T1000 (cell line): ENCODE results near the gene MRGPRX2.

Experiments used
- DNase-seq: peaks from one replicate; lab custom pipeline; 2025; ENCODE audit warnings: mixed read lengths; lab: John Stamatoyannopoulos, UW

Gene MRGPRX2

DNA sequence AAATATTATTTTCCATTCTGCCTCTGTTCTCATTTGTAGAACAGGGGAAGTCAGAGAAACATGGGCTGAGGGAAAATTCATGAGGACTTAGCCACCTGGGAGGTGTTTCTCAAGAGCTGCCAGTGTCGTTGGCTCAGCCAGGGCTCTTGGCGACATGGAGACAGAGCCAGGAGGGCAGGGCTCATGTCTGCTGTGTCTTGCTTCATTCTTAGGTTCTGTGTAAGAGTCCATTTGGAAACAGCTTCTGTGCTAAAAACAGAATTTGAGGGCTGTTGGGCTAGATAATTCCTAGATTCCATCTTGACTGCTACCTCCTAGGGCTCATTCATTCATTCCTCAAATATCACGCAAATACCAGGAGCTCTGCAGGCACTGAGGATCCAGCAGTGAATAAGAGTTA lies 15.1 kb upstream of the MRGPRX2 start:
- no peak for DNase-seq

DNA sequence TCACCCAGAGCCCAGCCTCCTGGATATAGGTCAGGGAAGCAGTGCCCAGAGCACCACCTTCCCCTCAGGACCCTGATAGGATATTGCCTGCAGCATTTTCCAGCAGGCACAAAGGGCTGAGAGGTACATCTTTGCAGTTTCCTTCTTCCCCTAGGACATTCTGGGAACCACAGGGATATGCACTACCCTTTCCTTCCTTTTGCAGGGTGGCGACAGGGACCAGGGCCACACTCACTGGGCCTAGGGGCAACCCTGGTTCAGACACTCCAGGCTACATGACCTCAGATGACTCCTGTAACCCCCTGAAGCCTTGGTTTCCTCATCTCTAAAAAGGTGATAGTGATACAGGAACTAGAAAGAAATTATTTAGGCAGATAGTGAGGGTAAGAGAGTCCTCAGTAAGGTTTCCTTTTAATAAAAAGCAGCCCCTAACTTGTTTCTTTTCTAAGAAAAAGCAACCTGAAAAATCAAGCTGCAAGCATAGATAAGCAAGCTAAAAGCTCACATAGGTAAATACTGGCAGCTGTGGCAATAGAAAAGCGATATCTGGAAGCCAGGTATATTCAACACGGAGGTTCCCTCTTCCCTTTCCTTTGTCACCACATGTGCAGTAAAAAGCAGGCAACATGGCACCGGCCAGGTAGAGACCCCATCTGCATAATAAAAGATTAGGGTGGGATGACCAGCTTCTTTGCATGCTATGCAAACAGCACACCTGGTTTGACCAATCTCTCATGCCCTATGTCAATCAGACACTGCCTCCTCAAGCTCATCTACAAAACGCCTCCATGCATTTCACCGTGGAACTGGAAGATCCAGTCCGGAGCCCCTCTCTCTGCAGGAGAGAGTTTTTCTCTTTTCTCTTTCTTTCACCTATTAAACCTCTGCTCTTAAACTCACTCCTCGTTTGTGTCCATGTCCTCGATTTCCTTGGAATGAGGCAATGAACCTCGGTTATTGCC lies 13.2 kb upstream of the MRGPRX2 start:
- DNase-seq: no peak

DNA sequence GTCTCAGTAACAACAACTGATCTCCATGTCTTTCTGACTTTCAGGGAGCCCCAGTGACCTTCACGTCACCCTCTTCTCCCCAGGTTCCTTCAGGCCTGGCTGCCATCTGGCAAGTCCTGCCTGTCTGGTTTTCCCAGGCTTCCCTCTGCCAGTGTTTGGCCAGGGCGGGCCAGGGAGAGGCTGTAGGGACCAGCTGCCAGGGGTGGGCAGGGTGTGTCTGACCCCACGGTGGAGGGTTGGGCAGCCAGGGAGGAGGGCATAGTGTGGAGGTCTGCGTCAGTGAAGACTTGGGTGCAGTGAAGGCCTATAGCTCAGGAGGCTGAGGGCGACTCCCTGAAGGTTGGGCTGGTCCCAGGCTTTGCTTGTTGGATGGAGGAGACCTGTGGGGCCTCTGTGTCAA lies 11.9 kb upstream of the MRGPRX2 start:
- no peak for DNase-seq

DNA sequence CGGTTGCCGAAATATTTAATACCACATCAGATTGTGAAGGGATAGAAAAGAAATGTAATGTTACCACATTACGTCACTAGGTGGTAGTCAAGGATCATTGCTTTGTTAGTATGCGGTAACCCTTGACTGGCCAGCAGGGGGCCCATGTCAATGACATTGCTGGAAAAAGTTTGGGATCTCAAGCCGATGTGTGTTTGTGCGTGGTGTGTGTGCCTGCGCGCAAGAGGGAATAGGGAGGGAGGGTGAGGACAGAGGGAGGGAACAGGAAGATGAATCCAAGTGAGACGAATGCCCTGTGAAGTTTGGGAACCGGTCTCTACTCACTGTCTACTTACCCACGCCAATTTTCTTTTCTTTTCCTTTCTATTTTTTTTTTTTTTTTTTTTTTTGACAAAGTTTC lies 10.7 kb upstream of the MRGPRX2 start:
- DNase-seq: no peak

DNA sequence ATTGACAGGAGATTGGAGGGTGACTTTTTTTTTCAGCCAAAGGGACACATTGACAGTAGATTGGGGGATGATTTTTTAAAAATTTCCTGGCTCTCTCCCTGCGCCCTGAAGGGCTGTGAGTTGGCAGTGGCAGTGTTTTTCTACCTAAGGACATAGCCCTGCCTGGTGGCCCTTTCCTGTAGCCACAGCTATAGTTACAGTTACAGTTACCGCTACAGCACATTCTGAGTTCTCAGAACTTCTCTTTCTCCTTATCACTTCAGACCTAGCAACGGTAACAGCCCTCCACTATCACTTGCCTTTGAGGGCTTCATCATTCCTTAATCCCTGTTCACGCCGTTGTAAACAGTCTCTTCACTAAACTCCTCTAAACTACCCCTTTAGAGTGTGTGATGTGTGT lies 684 bp downstream of the MRGPRX2 start:
- DNase-seq: no peak

DNA sequence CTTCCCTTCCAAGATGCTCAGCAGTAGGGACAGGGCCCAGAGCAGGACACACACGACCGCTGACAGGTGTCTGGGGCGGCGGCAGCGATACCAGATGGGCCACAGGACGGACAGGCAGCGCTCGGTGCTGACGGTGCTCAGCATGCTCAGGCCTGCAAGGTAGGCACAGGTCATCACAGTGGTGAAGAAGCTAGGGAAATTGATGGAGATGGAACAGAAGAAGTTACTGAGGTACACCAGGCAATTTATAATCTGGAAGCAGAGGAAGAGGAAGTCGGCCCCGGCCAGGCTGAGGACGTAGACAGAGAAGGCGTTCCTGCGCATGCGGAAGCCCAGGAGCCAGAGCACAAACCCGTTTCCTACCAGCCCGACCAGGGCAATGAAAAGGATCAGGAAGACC lies 4.6 kb downstream of the MRGPRX2 start:
- DNase-seq: no peak

DNA sequence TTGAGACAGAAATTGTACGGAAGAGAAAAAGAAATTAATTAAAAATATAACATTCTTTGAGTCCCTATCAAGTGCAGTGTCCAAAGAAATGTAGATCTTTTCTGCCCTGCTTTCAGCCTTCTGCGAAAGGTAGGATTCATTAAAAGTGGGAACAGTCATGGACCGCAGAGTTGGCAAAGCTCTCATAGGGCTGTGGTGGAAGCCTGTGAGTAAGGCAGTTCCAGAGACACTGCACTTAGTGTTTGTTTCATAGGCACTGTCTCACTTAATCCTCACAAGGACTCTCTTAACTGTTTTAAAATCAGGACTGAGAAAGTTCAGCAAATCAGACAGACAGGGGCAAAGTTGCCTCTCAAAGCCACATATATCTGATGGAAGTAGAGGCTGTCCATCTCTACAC lies 5.5 kb downstream of the MRGPRX2 start:
- DNase-seq: no peak

DNA sequence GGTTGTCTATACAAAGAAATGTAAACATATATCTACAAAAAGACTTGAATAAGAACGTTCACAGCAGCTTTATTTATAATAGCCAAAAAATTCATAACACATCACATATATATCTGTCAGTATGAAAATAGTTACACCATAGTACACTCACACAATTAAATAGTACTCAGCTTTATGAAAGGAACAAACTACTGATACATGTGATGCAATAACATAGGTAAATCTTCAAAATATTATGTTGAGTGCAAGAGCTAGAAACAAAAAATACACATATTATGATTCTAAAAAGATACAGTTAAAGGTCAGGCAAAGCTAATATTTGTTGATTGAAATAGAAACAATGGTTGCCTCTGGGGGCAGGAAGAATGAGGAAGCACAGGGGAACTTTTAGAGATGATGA lies 6.6 kb downstream of the MRGPRX2 start:
- DNase-seq: no peak

DNA sequence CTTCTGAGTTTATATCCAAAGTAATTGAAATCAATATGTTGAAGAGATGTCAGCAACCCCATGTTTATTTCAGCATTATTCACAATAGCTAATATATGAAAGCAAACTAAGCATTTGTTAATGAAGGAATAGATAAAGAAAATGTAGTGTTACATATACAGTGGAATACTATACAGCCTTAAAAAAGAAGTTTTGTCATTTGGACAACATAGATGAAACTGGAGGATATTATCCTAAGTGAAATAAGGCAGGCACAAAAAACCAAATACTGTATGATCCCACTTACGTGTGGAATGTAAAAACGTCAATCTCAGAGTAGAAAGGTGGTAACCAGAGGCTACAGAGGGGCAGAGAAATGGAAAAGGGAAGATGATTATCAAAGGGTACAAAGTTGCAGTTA lies 10.2 kb downstream of the MRGPRX2 start:
- DNase-seq: no peak

DNA sequence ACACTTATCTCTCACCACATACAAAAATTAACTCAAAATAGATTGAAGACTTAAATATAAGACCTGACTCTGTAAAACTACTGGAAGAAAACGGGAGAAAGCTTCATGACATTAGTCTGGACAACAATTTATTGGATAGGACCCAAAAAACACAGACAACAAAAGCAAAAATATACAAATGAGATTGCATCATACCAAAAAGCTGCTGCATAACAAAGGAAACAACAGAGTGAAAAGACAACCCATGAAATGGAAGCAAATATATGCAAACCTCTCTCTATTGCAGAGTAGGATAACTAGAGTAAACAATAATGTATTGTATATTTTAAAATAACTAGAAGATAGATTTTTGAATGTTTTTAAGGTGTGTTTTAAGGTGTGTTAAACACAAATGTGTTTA lies 11.2 kb downstream of the MRGPRX2 start:
- DNase-seq: no peak

DNA sequence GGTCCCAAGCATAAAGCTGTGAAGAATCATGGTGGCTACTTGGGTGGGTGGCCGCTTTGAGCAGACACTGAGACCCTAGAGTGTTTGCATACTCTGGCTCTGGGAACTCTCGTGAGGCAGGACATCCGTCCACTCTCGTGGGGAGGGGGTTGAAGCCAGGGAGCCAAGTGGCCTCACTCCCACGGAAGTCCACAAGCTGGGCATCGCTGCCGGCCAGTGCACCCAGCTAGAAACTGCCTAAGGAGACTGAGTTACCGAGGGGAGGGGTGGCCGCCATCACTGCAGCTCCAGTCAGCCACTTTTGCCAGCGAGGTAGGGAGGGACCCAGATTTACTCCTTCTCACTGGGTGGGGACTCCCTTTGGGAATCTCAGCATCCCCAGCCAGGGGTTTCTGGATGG lies 20.5 kb downstream of the MRGPRX2 start:
- DNase-seq: no peak

DNA sequence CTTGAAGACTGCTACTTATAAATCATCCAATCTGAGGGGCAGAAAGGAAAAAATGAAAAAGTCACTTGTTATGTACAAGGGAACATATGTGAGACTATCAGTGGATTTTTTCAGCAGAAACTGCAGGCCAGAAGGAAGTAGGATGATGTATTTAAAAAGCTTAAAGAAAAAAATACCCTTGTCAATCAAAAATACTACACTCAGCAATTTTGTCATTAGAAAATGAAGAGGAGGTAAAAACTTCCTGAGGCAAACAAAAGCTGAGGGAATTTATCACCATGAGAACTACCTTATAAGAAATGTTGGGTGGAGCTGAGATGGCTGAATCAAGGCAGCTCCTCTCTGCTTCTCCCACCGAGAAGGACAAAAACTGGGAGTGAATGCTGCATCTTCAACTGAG lies 21.1 kb downstream of the MRGPRX2 start:
- no peak for DNase-seq

DNA sequence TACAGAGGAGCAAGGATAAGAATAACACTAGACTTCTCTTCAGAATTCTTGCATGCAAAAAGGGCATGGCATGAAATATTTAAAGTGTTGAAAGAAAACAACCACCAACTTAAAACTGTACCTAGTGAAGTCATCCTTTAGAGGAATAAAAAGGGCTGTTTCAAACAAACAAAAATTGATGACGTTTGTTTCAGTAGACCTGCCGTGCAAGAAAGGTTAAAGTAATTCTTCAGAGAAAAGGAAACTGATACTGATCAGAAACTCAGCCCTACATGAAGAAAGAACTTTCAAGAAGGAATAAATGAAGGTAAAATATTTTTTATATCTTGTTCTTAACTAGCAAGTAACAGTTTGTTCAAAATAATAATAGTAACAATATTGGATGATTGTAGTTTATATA lies 27.5 kb downstream of the MRGPRX2 start:
- no peak for DNase-seq

DNA sequence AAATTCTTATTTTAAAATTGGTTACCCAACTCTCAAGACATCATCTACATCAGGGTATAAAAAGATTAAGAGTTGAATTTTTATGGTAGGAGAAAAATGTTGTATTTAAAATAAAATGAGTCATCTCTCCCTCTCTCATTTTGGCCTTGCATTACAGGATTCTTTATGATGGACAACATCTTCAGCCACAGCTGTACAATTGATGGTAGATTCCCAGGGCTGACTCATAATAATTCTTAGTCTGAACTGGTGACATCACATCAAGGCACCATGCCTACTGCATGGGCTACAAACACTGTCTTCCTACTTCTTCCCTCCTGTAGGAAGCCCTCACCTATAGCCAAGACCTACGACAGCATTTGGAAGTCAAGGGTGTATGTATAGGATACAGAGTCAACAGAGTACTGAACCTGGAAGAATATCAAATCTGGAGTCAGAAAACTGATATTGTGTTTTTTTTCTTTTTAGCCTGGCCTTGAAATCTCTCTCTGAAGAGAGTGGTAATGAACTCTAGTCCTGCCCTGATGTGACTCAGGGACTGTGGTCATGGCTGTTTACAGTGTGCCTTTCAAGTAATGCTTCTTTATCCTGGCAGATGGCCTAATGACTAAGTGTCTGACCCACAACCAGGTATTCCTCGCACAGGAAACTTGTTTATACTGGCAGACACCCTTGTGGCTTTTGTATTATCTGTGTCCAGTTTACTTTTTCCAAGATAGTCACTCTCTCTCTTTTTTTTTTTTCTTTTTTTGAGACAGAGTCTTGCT lies 32.5 kb downstream of the MRGPRX2 start:
- peak; percentile 6 for DNase-seq

DNA sequence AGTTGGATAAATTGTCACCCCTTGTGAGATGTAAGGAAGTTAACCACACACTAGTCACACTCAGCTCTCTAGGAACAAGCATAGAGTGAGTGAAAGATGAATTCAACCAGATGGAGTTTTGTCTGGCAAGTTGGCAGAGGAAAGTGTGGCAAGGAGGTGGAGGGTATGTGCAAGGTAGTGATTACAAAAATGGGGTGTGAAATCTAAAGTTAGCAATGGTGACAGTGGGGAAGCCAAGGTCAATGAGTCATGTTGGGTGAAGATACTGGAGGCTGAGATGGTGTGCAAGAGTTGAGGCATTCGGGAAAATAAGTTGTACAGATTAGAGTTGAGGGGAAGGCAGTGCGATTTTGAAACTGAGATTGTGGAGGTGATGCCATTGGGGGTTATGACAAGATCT lies 33.7 kb downstream of the MRGPRX2 start:
- no peak for DNase-seq

DNA sequence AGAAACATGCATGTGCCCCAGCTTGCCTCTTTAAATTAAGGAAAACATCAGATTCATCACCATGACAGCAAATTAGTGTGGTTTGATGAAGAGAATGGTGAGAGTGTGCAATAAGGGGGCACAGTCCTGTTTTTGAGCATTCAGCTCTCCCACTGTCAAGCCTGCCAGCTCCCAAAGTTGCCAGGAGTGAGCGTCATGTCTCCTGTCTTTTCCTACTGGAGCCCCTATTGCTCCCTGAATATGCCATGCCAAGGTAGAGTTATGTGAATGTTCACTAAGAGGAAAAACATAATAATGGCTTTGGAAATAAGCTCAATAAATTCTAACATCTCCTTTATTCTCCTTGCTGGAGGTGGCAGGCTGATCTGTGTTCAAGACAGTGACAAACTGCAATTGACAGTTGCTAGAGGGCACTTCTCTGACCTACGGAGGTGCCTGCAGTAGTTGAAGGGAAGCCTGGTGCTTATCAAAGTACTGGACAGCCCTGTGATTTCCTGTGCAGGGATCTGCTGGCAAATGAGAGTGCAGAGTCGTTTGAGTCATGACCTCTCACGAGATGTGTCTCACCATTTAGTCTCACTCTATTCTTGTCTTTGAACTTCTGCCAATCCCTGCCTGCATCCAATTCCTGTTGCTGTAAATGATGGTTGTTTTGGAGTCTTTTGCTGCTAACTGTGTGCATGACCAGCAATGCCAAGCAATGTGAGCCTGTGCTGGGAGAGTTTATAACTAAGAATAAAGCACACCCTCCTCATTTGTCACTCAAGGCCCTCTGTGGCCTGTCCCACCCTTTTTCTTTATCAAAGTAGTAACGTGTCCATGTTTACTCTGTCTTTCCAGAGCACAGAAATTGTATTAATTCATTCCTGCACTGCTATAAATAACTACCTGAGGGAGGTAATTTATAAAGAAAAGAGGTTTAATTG lies 34.8 kb downstream of the MRGPRX2 start:
- no peak for DNase-seq

DNA sequence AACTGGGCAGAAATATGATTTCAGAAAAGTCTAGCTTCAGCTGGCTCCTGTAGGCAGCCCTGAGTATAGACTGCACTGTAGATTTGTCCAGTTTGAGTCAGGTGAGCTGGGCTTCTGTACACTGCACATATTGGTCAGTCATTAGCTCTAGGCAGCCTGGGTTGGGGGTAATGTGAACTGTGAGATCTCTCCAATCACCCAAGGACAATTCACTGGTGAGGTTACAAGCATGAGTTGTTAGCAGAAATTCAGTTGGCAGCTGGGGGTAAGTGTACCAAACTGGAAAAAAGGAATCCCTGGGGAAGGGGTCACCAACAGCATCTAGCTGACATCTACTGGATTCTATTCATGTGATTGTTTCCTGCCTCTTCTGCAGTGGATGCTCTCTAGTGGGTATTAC lies 39.7 kb downstream of the MRGPRX2 start:
- no peak for DNase-seq

DNA sequence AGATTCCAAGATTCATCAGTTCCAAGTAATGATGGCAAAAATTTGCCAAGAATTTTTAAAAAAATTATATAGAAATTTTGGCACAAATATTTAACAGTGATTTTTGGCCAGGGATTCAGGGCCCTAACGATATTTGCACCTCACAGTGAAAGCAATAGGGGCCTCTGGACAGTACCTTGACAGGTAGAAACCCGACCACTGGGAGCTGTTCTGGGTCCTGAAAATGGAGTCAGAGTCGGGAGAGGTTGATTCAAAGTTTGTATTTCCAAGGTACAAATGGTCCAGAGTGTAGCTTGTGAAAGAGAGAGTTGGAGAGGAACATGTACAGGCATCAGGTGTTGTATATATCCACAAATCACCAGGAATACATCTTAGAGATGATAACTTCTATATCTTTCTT lies 41.6 kb downstream of the MRGPRX2 start:
- no peak for DNase-seq

DNA sequence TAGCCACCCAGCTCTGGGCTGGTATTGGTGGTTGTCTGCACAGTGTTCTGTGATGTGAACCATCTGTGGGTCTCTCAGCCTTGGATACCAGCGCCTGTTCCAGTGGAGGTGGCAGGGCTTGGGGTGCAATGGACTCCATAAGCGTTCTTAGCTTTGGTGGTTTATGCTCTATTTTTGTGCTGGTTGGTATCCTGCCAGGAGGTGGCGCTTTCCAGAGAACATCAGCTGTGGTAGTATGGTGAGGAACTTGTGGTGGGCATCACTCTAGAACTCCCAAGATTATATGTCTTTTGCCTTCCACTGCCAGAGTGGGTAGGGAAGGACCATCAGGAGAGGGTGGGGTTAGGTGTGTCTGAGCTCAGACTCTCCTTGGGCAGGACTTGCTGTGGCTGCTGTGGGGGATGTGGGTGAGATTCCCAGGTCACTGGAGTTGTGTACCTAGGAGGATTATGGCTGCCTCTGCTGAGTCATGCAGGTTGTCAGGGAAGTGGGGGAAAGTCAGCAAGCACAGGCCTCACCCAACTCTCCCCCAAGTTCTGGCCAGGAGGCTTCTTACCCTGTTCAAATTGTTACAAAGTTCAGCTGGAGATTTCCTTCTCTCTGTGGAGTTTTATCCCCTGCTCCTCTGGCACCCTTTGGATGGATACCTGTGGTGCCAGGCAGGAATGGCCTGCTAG lies 47.2 kb downstream of the MRGPRX2 start:
- no peak for DNase-seq

DNA sequence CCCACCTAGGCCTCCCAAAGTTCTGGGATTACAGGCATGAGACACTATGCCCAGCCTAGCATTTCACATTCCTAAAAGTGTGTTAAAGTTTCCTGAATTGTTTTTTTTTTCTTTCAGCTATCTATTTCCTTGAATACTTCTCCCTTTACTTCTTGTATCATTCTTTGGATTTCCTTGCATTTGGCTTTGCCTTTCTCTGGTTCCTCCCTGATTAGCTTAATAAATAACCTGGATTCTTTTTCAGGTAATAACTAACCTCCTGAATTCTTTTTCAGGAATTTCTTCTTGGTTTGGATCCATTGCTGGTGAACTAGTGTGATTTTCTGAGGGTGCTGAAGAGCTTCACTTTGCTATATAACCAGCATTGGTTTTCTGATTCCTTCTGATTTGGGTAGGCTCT lies 47.9 kb downstream of the MRGPRX2 start:
- no peak for DNase-seq
